ENCODE measurements around the gene SEC61A2. TPM values are rescaled to one million over a fixed set of nuclear protein-coding genes. Genes with fewer than 3 reads are reported as not detected.
A peak's percentile ranks its signal among the peaks of the same experiment; 100 is the strongest.

The SEC61A2 gene
- total RNA-seq, 1 experiment from 2014 or later: 6.8 TPM

- ChIA-PET POLR2A (ENCODE audit: unreplicated experiment) (no interaction called here), CTCF (no interaction called here)
- Histone ChIP-seq H2AFZ (no peak overlapping the region), H3F3A (ENCODE audit: insufficient read depth, low read depth) (no peaks in the 10 kb centered on the region), H3K4me2 (no peak overlapping the region), H3K9me3 (ENCODE audit: insufficient read depth, low read depth) (no peaks in the 10 kb centered on the region), H3K9me2 (ENCODE audit: insufficient read depth) (no peaks in the 10 kb centered on the region), H3K4me1 (replicated peaks; ENCODE audit: insufficient read depth) (no peaks in the 10 kb centered on the region), H3K27me3 (ENCODE audit: insufficient read depth, low read depth) (no peaks in the 10 kb centered on the region), H3K79me2 (ENCODE audit: low read depth) (no peaks in the 10 kb centered on the region), H3K27ac (no peak overlapping the region), H4K20me1 (ENCODE audit: insufficient read depth) (no peaks in the 10 kb centered on the region), H3K36me3 (ENCODE audit: low read depth) (no peaks in the 10 kb centered on the region), H3K4me3 (no peak overlapping the region)
- DNase-seq: no peak
- BruUV-seq (replicated peaks): TSS peak; percentile 8
- intact Hi-C loops (cut with micrococcal nuclease; ENCODE audit: unreplicated experiment): no loop called here
- TF ChIP-seq EZH2 (IDR thresholded peaks at IDR 0.05; ENCODE audit: low read depth) (no peak), CTCF (conservative IDR thresholded peaks at IDR 0.05) (no peak)
Measured at GRCh38 chr10:12109286-12109685, 20.2 kb upstream of the SEC61A2 start.

GRCh38 chr10:12111528-12111927 is 17.9 kb upstream of the SEC61A2 start:
- CTCF ChIA-PET: no interaction called here
- TF ChIP-seq CTCF (conservative IDR thresholded peaks at IDR 0.05) (no peak), EZH2 (IDR thresholded peaks at IDR 0.05; ENCODE audit: low read depth) (no peak)
- Histone ChIP-seq H3K27me3 (ENCODE audit: insufficient read depth, low read depth) (no peaks in the 10 kb centered on the region), H3K9me2 (ENCODE audit: insufficient read depth) (no peaks in the 10 kb centered on the region), H3K79me2 (ENCODE audit: low read depth) (no peaks in the 10 kb centered on the region), H3K4me2 (no peak overlapping the region), H3K36me3 (ENCODE audit: low read depth) (no peaks in the 10 kb centered on the region), H3F3A (ENCODE audit: insufficient read depth, low read depth) (no peaks in the 10 kb centered on the region), H3K27ac (no peak overlapping the region), H2AFZ (no peak overlapping the region), H4K20me1 (ENCODE audit: insufficient read depth) (no peaks in the 10 kb centered on the region), H3K4me1 (replicated peaks; ENCODE audit: insufficient read depth) (no peaks in the 10 kb centered on the region), H3K9me3 (ENCODE audit: insufficient read depth, low read depth) (no peaks in the 10 kb centered on the region), H3K4me3 (no peak overlapping the region)
- intact Hi-C loops (cut with micrococcal nuclease; ENCODE audit: unreplicated experiment): no loop called here
- DNase-seq: no peak
- POLR2A ChIA-PET (ENCODE audit: unreplicated experiment): no interaction called here
- BruUV-seq (replicated peaks): no TSS peak

GRCh38 chr10:12113627-12114026 is 15.8 kb upstream of the SEC61A2 start:
- POLR2A ChIA-PET (ENCODE audit: unreplicated experiment): no interaction called here
- Histone ChIP-seq H4K20me1 (ENCODE audit: insufficient read depth) (no peaks in the 10 kb centered on the region), H3K79me2 (ENCODE audit: low read depth) (no peaks in the 10 kb centered on the region), H2AFZ (no peak overlapping the region), H3F3A (ENCODE audit: insufficient read depth, low read depth) (no peaks in the 10 kb centered on the region), H3K36me3 (ENCODE audit: low read depth) (no peaks in the 10 kb centered on the region), H3K9me2 (ENCODE audit: insufficient read depth) (no peaks in the 10 kb centered on the region), H3K4me2 (no peak overlapping the region), H3K4me3 (no peak overlapping the region), H3K9me3 (ENCODE audit: insufficient read depth, low read depth) (no peaks in the 10 kb centered on the region), H3K4me1 (replicated peaks; ENCODE audit: insufficient read depth) (no peaks in the 10 kb centered on the region), H3K27me3 (ENCODE audit: insufficient read depth, low read depth) (no peaks in the 10 kb centered on the region), H3K27ac (no peak overlapping the region)
- DNase-seq: no peak
- TF ChIP-seq CTCF (conservative IDR thresholded peaks at IDR 0.05) (no peak), EZH2 (IDR thresholded peaks at IDR 0.05; ENCODE audit: low read depth) (no peak)
- CTCF ChIA-PET: no interaction called here
- intact Hi-C loops (cut with micrococcal nuclease; ENCODE audit: unreplicated experiment): no loop called here
- no TSS peak for BruUV-seq (replicated peaks)
